CD4-positive, alpha-beta T cell treated with Interleukin-21 for 1 hour (primary cell): Measurements from ENCODE around the gene ALDOC.
"Not testable (repeated sequence)": the region's sequence is repeated elsewhere in the genome, so short reads cannot be mapped to it uniquely, and the experiment has no call there.

ENCODE experiments used
- DNase-seq: peaks from one replicate; pipeline ENCODE4 v3.0.0-alpha.2; 2020

ALDOC gene

DNA sequence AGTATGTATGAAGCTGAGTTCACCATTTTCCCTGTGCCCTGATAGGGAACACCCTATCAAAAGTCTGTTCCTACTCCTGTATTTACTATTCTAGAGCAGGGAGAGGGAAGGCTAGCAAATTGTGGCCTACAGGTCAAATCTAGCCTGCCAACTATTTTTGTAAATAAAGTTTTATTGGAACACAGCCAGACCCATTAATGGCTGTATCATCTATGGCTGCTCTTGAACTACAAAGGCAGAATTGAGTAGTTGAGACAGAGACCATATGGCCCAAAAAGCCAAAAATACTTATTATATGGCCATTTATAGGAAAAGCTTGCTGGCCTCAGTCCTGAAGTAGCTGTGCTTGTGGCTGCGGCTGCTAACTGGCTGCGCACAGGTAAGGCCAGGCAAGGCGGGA is 4.3 kb upstream of the ALDOC start:
- no peak for DNase-seq

GRCh38 chr17:28579526-28579925 is 2.8 kb upstream of the ALDOC start:
- no peak for DNase-seq

GRCh38 chr17:28578246-28579195 is 1.8 kb upstream of the ALDOC start:
- DNase-seq = no peak

DNA sequence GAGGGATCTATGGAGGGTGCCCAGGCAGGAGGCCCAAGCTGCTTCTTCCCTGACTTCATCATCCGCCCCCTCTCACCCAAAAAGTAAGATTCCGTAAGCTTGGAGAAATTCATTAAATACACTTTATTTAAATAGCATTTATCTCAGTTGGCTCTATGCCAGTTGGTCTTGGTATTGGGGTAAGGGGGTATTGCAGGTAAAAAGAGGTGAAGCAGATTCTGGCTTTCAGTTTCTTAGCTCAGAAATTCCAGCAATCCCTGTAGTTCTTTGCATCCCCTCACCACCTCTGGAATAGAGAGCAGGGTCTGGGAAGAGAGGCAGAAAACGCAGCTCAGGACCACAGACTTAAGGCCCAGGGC is 750 bp upstream of the ALDOC start:
- no peak for DNase-seq

- DNase-seq = not testable (repeated sequence)
Observed at GRCh38 chr17:28576016-28576415, 679 bp downstream of the ALDOC start.

DNA sequence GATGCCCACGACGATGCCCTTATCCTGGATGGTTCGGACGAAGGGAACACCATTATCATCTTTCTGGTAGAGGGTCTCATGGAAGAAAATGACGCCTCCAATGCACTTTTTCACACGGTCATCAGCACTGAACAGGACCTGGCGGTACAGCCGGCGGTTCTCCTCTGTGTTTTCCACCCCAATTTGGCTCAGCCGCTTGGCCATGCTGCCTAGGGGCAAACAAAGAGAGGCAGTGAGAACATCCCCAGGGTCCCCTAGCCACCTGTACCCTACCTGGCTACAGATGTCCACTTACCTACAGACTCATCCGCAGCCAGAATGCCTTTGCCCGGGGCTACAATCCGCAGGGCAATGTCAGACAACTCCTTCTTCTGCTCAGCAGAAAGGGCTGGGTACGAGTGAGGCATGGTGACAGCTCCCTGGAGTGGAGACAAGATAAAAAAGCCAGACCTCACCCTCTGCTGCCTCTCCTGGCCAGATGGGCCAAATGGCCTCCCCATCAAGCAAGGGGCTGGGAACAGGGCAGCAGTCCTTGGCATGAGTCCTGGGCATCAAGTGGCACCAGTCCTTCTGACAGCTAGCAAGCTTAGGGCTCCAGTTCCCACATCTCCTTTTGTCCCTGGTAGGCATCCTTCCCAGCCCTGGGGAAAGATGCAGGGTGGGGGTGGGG is 1.4 kb downstream of the ALDOC start:
- DNase-seq = no peak

GRCh38 chr17:28574526-28574925 is 2.2 kb downstream of the ALDOC start:
- no peak for DNase-seq

DNA sequence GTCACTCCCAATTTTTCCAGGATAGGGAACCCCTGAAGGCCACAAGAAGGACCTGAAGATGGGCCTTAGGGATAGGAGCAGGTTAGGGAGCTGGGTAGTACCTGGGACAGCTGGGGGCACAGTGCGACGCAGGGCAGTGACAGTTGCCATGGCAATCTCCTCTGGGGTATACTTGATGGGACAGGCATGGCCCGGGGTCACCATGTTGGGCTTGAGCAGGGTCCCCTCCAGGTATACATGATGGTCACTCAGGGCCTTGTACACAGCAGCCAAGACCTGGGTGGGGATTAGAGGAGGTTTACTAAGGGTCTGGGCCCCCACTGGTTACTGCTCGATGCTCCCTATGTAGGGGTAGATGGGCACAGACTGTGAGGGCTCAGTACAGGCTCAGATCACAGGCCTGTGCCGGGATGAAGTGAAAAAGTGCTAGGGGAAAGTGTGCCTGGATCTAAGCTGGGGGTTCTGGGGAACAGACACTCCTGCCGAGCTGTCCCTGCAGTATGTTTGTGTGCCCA is 2.7 kb downstream of the ALDOC start:
- DNase-seq = no peak

- DNase-seq = no peak
Observed at GRCh38 chr17:28573521-28573920, 3.2 kb downstream of the ALDOC start.

DNA sequence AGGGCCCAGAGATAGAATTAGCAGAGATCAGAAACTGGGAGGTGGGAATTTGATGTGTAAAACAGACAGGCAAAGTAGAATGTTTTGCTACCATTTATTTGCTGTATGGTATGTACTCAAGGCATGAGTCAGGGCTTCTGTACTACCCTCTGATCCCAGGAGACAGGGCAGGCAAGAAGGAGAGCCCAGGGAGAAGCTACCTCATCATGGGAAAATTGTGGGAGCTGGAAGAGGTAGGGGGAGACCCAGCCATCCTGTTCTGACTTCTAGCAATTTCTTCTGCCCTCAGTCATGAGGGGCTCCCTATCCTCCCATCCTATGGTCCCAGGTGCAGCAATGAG is 3.7 kb downstream of the ALDOC start:
- DNase-seq = no peak

DNA sequence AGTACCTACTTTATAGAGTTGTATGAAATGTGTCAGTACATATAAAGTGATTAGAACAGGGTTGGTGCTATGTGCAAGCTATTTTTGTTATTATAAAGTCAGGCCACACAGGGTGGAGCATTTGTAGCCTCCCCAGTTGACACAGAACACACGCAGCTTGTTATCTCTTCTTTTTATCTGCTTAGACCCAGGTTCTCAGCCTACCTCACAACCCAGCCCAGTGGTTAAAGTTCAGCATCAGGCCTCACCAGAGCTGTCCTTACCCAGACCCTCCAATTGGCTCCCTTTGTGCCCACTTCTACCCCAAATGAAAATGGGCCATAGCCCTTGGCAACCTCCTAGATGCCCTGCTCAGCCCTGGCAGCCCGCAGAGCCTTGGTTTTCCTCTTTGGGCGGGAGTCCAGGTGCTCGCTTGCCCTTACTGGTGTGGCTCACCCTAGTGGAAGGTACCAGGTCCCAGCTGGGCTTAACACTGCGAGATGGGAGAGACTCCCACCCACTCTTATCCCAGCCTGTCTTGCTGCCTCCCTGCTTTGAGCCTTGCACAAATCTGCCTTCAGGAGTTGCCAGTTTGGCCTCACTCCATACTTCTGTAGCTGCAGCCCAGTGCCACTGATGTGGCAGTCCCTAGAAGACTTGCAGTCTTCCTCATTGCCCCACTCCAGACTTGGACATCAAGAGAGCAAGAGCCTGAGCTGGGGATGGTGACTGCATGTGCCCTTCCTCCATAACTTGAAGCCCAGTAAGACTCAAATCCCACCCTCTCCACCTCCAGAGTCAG is 4.2 kb downstream of the ALDOC start:
- no peak for DNase-seq

GRCh38 chr17:28571361-28572122 is 5.2 kb downstream of the ALDOC start, which contains the start of gene PIGS:
TSS of gene PIGS (minus strand) at chr17:28571524. CDS start at chr17:28571496, 28 bp downstream.
- DNase-seq = peak; percentile 91

- DNase-seq = peak; percentile 55
Observed at GRCh38 chr17:28570716-28571360, 5.9 kb downstream of the ALDOC start.

GRCh38 chr17:28569446-28569845 is 7.2 kb downstream of the ALDOC start:
- no peak for DNase-seq

DNA sequence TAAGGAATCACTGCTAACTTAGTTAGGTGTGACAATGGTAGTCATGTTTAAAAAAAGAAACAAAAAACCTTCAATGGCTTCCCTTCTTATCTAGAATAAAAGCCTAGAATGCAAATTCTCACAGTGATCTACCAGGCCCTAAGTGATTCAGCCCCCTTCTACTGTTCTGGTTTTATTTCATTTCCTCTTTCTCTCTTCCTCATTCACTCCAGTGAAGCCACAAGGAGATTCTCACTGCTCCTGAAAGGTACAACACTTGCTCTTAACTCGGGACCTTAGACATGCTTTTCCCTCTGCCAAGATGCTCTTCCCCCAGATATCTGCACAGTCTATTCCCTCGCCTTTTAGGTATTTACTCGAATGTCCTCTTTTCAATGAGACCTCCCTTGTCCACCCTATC is 9.1 kb downstream of the ALDOC start:
- no peak for DNase-seq

GRCh38 chr17:28563475-28563874 is 13.2 kb downstream of the ALDOC start:
- no peak for DNase-seq

DNA sequence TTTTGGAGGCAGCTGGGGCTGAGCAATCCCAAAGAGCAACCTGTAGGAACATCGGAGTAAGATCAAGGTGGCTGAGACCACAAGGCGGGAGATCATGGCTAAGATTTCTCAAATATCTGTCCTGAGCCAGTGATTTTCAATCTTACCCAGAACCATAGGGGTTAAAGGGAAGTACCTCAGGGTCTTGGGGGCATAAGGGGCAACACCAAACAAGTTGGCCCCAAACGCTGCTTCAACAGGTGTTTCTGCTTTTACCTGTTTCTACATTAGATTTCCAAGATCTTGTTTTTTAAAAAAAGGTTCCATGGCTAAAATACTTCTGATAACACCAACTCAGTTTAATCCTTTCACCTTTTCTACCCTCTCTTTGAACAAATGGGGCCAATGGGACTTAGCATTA is 21.7 kb downstream of the ALDOC start:
- no peak for DNase-seq

DNA sequence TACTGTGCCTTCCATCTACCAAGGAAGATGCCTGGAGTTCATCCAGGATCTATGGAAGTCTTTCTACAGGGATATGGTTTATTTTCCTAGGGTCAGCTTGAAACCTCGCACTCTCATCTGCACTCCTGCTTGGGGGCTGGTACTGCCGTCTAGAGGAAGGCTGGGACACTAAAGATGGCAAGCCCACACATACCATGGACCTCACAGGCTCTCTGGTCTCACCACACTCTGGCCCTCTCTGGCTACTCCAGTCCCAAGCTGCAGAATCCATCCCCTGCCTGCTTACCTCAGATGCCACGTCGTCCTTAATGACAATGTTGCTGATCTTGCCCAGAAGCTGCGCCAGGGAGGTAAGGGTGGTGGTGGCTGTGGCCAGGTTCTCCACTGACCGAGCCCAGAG is 22.1 kb downstream of the ALDOC start:
- no peak for DNase-seq

DNA sequence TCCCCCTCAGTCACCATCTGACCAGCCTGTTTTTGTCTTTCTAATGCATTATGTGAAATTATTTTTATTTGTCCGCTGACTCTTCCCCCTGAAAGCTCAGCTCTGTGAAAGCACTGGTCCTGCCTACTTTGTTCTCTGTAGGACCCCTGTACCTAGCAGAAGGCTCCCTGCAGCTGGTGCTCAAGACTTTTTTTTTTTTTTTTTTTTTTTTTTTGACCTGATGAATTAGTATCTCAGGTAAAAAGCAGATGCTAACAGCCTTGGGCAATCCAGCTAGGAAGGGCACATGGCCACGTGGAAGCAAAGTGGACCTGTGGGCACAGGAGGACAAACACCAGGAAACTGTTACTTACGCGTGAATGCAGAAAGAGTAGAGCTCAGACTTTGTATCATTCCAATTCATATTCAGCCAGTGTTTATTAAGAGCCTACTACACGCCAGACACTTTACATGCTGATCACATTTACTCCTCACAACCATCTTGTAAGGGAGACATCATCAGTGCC is 23.6 kb downstream of the ALDOC start:
- DNase-seq = no peak

DNA sequence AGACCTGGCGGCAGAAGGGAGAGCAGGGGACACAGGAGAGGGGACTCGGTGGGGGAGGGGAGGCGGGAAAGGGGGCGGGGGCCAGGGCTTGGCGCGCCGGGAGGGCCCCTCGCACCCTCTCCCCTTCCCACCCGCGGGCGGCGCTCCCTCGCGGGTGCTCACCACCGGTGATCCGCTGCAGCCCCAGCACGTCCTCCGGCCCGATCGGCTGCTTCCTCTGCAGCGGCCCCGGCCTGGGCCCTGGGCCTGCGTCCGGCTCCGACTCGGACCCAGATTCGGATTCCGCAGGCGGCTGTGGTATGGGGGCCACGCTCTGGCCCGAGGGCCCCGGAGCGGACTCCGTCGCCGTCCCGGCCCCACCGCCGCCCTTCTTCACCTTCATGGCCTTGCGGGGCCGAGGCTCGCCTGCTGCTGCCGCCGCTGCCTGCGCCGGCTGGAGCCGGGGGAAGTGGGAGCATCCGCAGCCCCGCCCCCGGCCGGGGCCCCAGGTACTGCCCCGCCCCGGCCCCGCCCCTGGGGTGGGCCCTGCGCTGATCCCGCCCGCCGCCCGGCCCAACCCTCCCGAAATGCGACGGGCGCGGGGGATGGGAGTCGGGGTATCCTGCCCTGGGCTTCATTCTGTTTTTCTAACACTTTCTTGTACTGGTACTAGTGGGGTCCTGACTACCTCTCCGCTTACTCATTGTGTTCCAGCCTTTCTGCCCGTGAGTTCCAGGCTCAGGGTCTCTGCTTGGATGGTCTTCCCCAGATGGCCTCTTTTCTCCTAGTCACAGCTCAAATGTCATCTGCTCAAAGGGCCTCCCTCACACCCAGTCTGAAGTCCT is 24.3 kb downstream of the ALDOC start, which contains the start of gene UNC119:
TSS of gene UNC119 (minus strand) at position 449 of the 824 bp plus-strand sequence. CDS start at position 382, 67 bp downstream.
- peak; percentile 78 for DNase-seq
